Adrenal gland (tissue), 12 donors: ENCODE data around the gene FANCI. TPM values are rescaled to one million over a fixed set of nuclear protein-coding genes. Genes with fewer than 3 reads are reported as not detected.
A peak's percentile ranks its signal among the peaks of the same experiment; 100 is the strongest.

Source experiments
- DNase-seq, 7 donors: peaks; one replicate each; pipeline ENCODE4 v3.0.0-alpha.2; 2019 to 2020
- H3K27ac ChIP-seq, 5 donors: fragments of 200-600 bp; sonication (generic) in 4 of 5; 1 replicate in 3 of 5; 2 replicates in 2 of 5; pipeline versions ENCODE4 v1.5.1 to v1.8.0; 2016 to 2020; ENCODE audit warnings: mild to moderate bottlenecking in 1 of 5
- H3K27me3 ChIP-seq: fragments of 200-600 bp; 2 replicates; pipeline ENCODE4 v1.8.0; 2021
- H3K36me3 ChIP-seq, 2 donors: fragments of 200-600 bp; replicated peaks in 1 of 2; 1 replicate in 1 of 2; 2 replicates in 1 of 2; pipeline versions ENCODE4 v1.5.1 to v1.8.0; 2018 to 2022
- H3K4me1 ChIP-seq, 2 donors: fragments of 200-600 bp; replicated peaks in 1 of 2; 1 replicate in 1 of 2; 2 replicates in 1 of 2; pipeline versions ENCODE4 v1.5.1 to v1.8.0; 2018 to 2021
- H3K4me3 ChIP-seq, 4 donors: fragments of 200-600 bp; sonication (generic) in 3 of 4; one replicate each; pipeline ENCODE4 v1.5.1; 2016 to 2018
- H3K9me3 ChIP-seq, 3 donors: fragments of 200-600 bp; sonication (generic) in 1 of 3; replicated peaks in 1 of 3; 1 replicate in 2 of 3; 2 replicates in 1 of 3; pipeline versions ENCODE4 v1.5.1 to v1.8.0; 2016 to 2021
- POLR2A ChIP-seq, 2 donors: fragments of 450-650 bp; IDR thresholded peaks; one replicate each; pipeline ENCODE4 v1.6.1; 2017; ENCODE audit warnings: antibody characterized with exemption in 2 of 2, mild to moderate bottlenecking in 2 of 2, moderate library complexity in 1 of 2
- WGBS, 4 donors: extraction: QIAGEN DNeasy Blood & Tissue Kit in 2 of 4; methylation state at CpG; one replicate each; pipeline versions ENCODE4 v1.1.5 to v1.1.7; 2013 to 2017; 5-methylcytosine and 5-hydroxymethylcytosine counted together
- intact Hi-C, 2 donors: fragments of 100-400 bp; cut with DNase I; formaldehyde crosslinking; loops; one replicate each; pipeline versions ENCODE4 v1.14.1 to v1.15.0; 2022 to 2023
- polyA plus RNA-seq, 3 donors: library from polyadenylated mRNA; stranded (reverse); fragments of 200-250 nt in 2 of 3; fragments of 350-450 nt in 1 of 3; fragmentation: Illumina TruSeq in 1 of 3; extraction: RNeasy Lipid Tissue Mini Kit (QIAGEN cat#74804) in 1 of 3; gene quantifications; one replicate each; pipeline ENCODE4 v1.2.3, GENCODE V29; 2013 to 2014
- total RNA-seq, 9 donors: library from RNA; depleted of rRNA in 4 of 9; stranded (reverse); fragments of >200 nt in 4 of 9; fragments of 120-200 nt in 1 of 9; fragmentation: NEBNext Ultra II Directional in 1 of 9; extraction: Animal tissue kit (Norgen Biotek cat#: 25700) in 1 of 9; gene quantifications; one replicate each; pipeline versions ENCODE4 v1.1.0 to v1.2.4, GENCODE V29; 2013 to 2023
- TF ChIP-seq, protein P1 (sequence below), 6 experiments: fragments of 450-650 bp in 4 of 6; fragments of 200-600 bp in 2 of 6; sonication (generic) in 1 of 6; IDR thresholded peaks; 1 replicate in 5 of 6; 2 replicates in 1 of 6; pipeline versions ENCODE4 v1.5.1 to v1.8.0; 2016 to 2021; ENCODE audit warnings: antibody characterized with exemption in 6 of 6, mild to moderate bottlenecking in 2 of 6, moderate library complexity in 1 of 6
- donor health status: healthy with polysubstance abuse.
- donor health status: Bipolar disorder and iron deficiency.
- donor health status: DM: yes; HTN: yes; CAD: no.
- donor health status: DM: no; HTN: no; CAD: no.
- donor health status: DM: no; HTN: no; CAD: no.
- donor health status: DM: yes; HTN: yes; CAD: no.

Gene FANCI
- total and polyA plus RNA-seq, 12 donors = 1.5 to 23.5 (median 4.5) TPM

DNA sequence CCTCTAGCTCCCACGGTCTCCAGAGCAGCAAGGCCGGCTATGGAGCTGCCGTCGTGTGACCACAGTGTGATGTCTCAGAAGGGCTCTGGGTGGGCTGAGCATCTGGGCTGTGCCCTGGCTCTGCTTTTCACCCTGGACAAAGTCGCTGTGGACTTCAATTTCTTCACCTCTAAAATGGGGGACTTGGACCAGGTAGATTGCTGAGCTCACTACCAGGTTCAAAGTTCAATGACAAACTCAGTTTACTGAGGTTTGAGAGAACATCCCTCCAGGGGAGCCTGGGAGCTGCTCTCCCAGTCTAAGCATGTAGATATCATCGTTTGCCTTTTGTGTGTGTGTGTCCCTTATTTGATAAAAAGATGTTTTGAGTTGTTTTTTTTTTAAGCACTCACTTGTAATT, 47.5 kb upstream of the FANCI start:
- H3K27ac ChIP-seq = no peak overlapping the region
- H3K36me3 ChIP-seq = peaks cover 0 to 72% of the 10 kb centered on the region in 2 donors
- intact Hi-C loops = no loop called here
- TF ChIP-seq, protein P1, sequence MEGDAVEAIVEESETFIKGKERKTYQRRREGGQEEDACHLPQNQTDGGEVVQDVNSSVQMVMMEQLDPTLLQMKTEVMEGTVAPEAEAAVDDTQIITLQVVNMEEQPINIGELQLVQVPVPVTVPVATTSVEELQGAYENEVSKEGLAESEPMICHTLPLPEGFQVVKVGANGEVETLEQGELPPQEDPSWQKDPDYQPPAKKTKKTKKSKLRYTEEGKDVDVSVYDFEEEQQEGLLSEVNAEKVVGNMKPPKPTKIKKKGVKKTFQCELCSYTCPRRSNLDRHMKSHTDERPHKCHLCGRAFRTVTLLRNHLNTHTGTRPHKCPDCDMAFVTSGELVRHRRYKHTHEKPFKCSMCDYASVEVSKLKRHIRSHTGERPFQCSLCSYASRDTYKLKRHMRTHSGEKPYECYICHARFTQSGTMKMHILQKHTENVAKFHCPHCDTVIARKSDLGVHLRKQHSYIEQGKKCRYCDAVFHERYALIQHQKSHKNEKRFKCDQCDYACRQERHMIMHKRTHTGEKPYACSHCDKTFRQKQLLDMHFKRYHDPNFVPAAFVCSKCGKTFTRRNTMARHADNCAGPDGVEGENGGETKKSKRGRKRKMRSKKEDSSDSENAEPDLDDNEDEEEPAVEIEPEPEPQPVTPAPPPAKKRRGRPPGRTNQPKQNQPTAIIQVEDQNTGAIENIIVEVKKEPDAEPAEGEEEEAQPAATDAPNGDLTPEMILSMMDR (IDR thresholded peaks at IDR 0.05) = no peak
- no peak for TF ChIP-seq POLR2A (IDR thresholded peaks at IDR 0.05)
- no peaks in the 10 kb centered on the region for H3K4me1 ChIP-seq
- no peak for DNase-seq
- no peaks in the 10 kb centered on the region for H3K27me3 ChIP-seq
- WGBS, 4 donors = 87 to 93% (median 91%) methylated on average over 6 of the region's 6 CpGs
- no peak overlapping the region for H3K4me3 ChIP-seq
- no peaks in the 10 kb centered on the region for H3K9me3 ChIP-seq

DNA sequence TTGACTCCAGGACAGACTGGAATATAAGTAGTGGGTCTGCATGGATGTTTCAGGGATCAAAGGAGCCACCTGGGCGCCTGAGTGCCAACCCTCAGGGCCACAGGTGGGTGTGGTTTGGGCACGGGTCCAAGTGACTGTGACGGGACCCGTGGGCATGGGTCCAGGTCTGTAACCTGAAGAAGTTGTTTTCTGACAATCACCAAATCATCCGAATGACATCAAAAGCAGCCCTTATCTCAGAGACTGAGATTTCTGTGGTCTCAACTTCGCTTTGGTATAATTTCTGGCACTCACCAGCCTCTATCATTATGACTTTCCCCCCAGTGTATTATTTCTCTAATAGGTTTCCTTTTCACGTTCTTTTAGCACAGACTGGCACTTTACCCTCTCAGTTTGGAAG, 46.8 kb upstream of the FANCI start:
- Histone ChIP-seq H3K9me3 (no peaks in the 10 kb centered on the region), H3K4me3 (no peak overlapping the region), H3K36me3 (peaks cover 0 to 66% of the 10 kb centered on the region in 2 donors), H3K27me3 (no peaks in the 10 kb centered on the region), H3K4me1 (no peaks in the 10 kb centered on the region), H3K27ac (no peak overlapping the region)
- intact Hi-C loops = no loop called here
- no peak for TF ChIP-seq POLR2A (IDR thresholded peaks at IDR 0.05)
- TF ChIP-seq, protein P1 (IDR thresholded peaks at IDR 0.05) = no peak
- WGBS, 4 donors = 47 to 64% (median 53%) methylated on average over 6 to 7 of the region's 7 CpGs
- peak in 3 of 7 donors; percentile 21 to 45 (median 23) for DNase-seq

DNA sequence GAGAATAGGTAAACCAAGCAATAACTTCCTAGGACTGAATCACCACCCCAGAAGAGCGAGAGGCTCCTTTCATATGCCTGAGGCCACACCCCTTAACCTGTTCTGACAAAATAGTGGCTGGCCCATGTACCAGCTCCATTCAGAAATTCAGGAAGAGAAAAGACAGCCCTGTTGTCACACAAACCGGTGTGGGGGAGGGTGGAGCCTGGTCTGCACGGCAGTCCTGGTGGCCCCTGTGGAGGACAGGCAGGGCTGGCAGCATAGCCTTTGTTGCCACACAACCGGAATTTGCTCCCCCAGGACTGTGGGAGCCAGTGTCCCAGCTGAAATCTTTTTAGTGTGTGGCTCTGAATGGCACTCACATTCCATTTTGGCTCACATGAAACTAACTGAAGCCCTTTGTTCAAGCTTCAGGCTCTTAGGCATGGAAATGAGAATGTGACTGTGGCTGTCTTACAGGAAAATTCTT, 46.2 kb upstream of the FANCI start:
- DNase-seq = peak in 2 of 7 donors; percentile 15 to 27
- Histone ChIP-seq H3K9me3 (no peaks in the 10 kb centered on the region), H3K27ac (no peak overlapping the region), H3K4me3 (no peak overlapping the region), H3K27me3 (no peaks in the 10 kb centered on the region), H3K36me3 (peaks cover 0 to 61% of the 10 kb centered on the region in 2 donors), H3K4me1 (no peaks in the 10 kb centered on the region)
- no peak for TF ChIP-seq POLR2A (IDR thresholded peaks at IDR 0.05)
- TF ChIP-seq, protein P1 (IDR thresholded peaks at IDR 0.05) = no peak
- intact Hi-C loops = no loop called here
- WGBS, 4 donors = 43 to 64% (median 57%) methylated on average over 4 of the region's 4 CpGs

DNA sequence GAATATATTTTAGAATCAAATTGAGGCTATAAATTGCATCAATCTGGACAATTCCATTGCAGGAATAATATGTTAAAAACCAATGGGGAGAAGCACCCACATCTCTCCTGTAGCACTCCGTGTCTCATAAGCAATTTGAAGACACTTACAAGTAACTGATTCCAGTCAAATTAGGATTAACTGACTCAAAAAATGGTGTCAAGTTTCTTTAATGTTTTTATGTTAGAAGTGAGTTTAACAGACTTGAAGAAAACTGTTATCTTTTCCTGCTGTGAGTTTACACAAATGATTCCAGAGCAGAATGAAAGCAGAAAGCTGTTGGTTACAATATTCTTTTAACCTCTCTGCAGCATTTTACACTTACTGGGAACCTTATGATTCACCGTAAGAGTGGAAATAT, 45.6 kb upstream of the FANCI start:
- Histone ChIP-seq H3K27ac (peak overlapping the region in 1 of 5 donors; percentile 1), H3K9me3 (no peaks in the 10 kb centered on the region), H3K4me3 (no peak overlapping the region), H3K27me3 (no peaks in the 10 kb centered on the region), H3K36me3 (peaks cover 0 to 55% of the 10 kb centered on the region in 2 donors), H3K4me1 (no peaks in the 10 kb centered on the region)
- TF ChIP-seq POLR2A (IDR thresholded peaks at IDR 0.05) = no peak
- TF ChIP-seq, protein P1 (IDR thresholded peaks at IDR 0.05) = no peak
- intact Hi-C loops = no loop called here
- DNase-seq = no peak
- WGBS, 4 donors = 89 to 100% (median 95%) methylated on average over 2 of the region's 2 CpGs
